RWPE1 (cell line): Measurements from ENCODE around the gene ANGEL2.

Experiments used
- CTCF ChIA-PET: fragments of 350-600 bp; sonication (Branson Sonifier 250); formaldehyde crosslinking; extraction: SDS; loops from one replicate; lab custom pipeline; 2021; lab: Yijun Ruan, JAX
- POLR2A ChIA-PET: fragments of 400-600 bp; formaldehyde crosslinking; extraction: SDS; loops from one replicate; lab custom pipeline; 2020; ENCODE audit warnings: antibody characterized with exemption; ENCODE audit not compliant: low non-redundant PET; lab: Yijun Ruan, JAX
- DNase-seq: peaks from one replicate; pipeline ENCODE4 v3.0.0; 2012; ENCODE audit warnings: low spot score
- H3K27ac ChIP-seq: fragments of 450-650 bp; 2 replicates; pipeline ENCODE4 v1.5.1; 2017
- CTCF ChIP-seq: fragments of 450-650 bp; conservative IDR thresholded peaks from 2 replicates; pipeline ENCODE4 v1.5.1; 2017; ENCODE audit warnings: low read depth, mild to moderate bottlenecking

ANGEL2 gene

GRCh38 chr1:213020016-213020415 lies 4.3 kb upstream of the ANGEL2 start:
- H3K27ac ChIP-seq: no peak overlapping the region
- DNase-seq: no peak
- no peak for TF ChIP-seq CTCF
- POLR2A ChIA-PET: interaction anchor here (0.6 kb wide), 1 partner anchor 229 kb away, joined by 3 read pairs; no protein-coding TSS in a partner anchor
- CTCF ChIA-PET: no interaction called here

GRCh38 chr1:213019450-213019849 lies 3.8 kb upstream of the ANGEL2 start:
- TF ChIP-seq CTCF: no peak
- ChIA-PET CTCF (no interaction called here), POLR2A (no interaction called here)
- no peak for DNase-seq
- H3K27ac ChIP-seq: no peak overlapping the region

GRCh38 chr1:213017447-213018273 lies 2.0 kb upstream of the ANGEL2 start:
- TF ChIP-seq CTCF: no peak
- POLR2A ChIA-PET: no interaction called here
- CTCF ChIA-PET: interaction anchor here (0.7 kb wide), 1 partner anchor 135 kb away, joined by 3 read pairs; no protein-coding TSS in a partner anchor
- no peak for DNase-seq
- no peak overlapping the region for H3K27ac ChIP-seq

GRCh38 chr1:213014642-213015041 lies 1.0 kb downstream of the ANGEL2 start:
- peak; percentile 8 for DNase-seq
- POLR2A ChIA-PET: no interaction called here
- H3K27ac ChIP-seq: peak overlapping the region; percentile 90
- CTCF ChIA-PET: interaction anchor here (0.5 to 0.6 kb wide), 2 partner anchors 37 to 1318 kb away, joined by 4 to 7 read pairs; no protein-coding TSS in a partner anchor
- TF ChIP-seq CTCF: no peak

GRCh38 chr1:213008564-213008963 lies 7.1 kb downstream of the ANGEL2 start:
- CTCF ChIA-PET: interaction anchor here (0.5 kb wide), 1 partner anchor 34 kb away, joined by 3 read pairs; no protein-coding TSS in a partner anchor
- no peak for TF ChIP-seq CTCF
- POLR2A ChIA-PET: no interaction called here
- H3K27ac ChIP-seq: no peak overlapping the region
- DNase-seq: no peak

- ChIA-PET CTCF (no interaction called here), POLR2A (no interaction called here)
- no peak for TF ChIP-seq CTCF
- no peak overlapping the region for H3K27ac ChIP-seq
- DNase-seq: no peak
Measured at GRCh38 chr1:213003256-213003655, 12.4 kb downstream of the ANGEL2 start.
